HG02973 (cell line): Measurements from ENCODE around the gene LRSAM1.

Source experiments
- ATAC-seq: cut with Tn5 transposase; IDR thresholded peaks from one replicate; pipeline ENCODE4 v1.9.1; 2021; ENCODE audit warnings: moderate library complexity; ENCODE audit not compliant: unreplicated experiment

LRSAM1 gene

GRCh38 chr9:127546125-127546832, 95.0 kb downstream of the LRSAM1 start:
- no peak for ATAC-seq

GRCh38 chr9:127548352-127548881, 97.1 kb downstream of the LRSAM1 start:
- no peak for ATAC-seq

GRCh38 chr9:127549218-127549617, 97.9 kb downstream of the LRSAM1 start:
- no peak for ATAC-seq

- no peak for ATAC-seq
These were observed 98.4 kb downstream of the LRSAM1 start for GRCh38 chr9:127549751-127550150.

GRCh38 chr9:127550282-127550681, 99.0 kb downstream of the LRSAM1 start:
- no peak for ATAC-seq

- no peak for ATAC-seq
These were observed 99.4 kb downstream of the LRSAM1 start for GRCh38 chr9:127550751-127551150.
